GM18873 (cell line): Measurements from ENCODE around the gene SLITRK5.

Experiments
- ATAC-seq: cut with Tn5 transposase; IDR thresholded peaks from one replicate; pipeline ENCODE4 v1.9.1; 2021; ENCODE audit warnings: mild to moderate bottlenecking, moderate library complexity, moderate number of reproducible peaks; ENCODE audit not compliant: unreplicated experiment, low FRiP score

SLITRK5 gene

DNA sequence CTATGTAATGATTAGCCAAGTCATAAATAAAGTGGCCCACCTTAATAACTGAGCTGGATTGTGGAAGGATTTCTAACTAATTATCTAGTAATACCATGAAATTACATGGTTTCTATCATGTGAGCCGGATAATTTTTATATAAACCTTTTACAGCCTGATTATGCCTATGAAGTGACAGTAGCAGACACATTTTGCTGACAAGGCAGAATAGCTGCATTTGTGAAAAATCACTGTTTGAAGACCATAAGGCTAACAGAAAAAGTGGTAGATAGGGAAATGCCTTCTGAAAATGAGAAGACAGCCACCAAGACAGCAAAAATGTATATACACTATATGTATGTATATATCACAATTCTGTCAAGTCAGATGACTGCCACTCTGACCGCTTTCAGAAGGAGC is 27.1 kb downstream of the SLITRK5 start:
- no peak for ATAC-seq

DNA sequence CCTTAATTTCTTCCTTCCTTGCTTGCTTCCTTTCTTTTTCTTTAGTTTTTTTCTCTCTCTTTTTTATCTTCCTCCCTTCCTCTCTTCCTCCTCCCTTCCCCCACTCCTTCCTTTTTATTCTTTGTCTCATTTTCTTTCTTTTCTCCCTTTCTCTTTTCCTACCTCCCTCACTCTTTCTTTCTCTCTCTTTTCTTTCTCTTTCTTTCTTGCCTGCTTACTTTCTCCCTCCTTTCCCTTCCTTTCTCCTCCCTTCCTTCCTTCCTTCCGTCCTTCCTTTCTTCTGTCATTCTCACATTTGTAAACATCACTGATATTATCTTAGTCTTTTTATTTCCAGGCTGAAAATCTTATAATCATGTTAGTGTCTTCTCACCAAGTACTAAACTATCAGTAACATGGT is 38.8 kb downstream of the SLITRK5 start:
- ATAC-seq, result no peak

- no peak for ATAC-seq
Observed at GRCh38 chr13:87712012-87712411, 40.8 kb downstream of the SLITRK5 start.
